Measurements from ENCODE around the gene MYO3B. TPM values are rescaled to one million over a fixed set of nuclear protein-coding genes. Genes with fewer than 3 reads are reported as not detected.
"Not testable (repeated sequence)": the region's sequence is repeated elsewhere in the genome, so short reads cannot be mapped to it uniquely, and the experiment has no call there.

The MYO3B gene
- total RNA-seq, 1 experiment from 2014 or later: 0.04 TPM

DNA sequence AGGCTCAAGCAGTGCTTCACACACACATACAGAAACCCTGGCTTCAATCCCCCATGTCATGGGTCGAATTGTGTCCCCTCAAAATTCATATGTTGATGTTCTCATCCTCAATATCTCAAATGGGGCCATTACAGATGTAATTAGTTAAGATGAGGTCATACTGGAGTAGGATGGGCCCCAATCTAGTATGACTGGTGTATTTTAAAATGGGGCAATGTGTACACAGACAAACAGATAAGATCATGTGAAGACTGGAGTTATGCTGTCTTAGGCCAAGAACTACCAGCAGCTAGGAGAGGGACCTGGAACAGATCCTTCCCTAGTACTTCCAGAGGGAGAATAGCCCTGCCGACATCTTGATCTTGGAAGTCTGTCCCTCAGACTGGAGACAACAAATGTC is 167.7 kb downstream of the MYO3B start:
- H3K27ac ChIP-seq: no peak overlapping the region
- H3K4me1 ChIP-seq: no peaks in the 10 kb centered on the region
- DNase-seq: no peak
- H3K4me3 ChIP-seq: no peak overlapping the region
- H3K9me3 ChIP-seq (replicated peaks): no peaks in the 10 kb centered on the region
- H3K27me3 ChIP-seq: no peaks in the 10 kb centered on the region
- no peaks in the 10 kb centered on the region for H3K36me3 ChIP-seq

DNA sequence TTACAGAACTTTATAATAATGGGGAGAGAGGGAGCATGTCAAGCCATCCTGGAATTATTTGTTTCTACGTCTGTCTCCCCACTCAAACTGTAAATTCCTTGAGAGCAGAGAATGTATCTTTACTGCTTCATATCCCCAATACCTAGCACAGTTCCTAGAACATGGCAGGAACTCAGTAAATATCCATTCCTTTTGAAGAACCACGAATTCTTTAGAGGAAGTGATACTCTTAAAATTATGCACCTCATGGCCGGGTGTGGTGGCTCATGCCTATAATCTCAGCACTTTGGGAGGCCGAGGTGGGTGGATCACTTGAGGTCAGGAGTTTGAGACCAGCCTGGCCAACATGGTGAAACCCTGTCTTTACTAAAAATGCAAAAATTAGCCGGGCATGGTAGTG is 171.3 kb downstream of the MYO3B start:
- H3K36me3 ChIP-seq; H3K4me3 ChIP-seq; H3K27me3 ChIP-seq; H3K27ac ChIP-seq; DNase-seq; H3K4me1 ChIP-seq; H3K9me3 ChIP-seq (replicated peaks): not testable (repeated sequence)

DNA sequence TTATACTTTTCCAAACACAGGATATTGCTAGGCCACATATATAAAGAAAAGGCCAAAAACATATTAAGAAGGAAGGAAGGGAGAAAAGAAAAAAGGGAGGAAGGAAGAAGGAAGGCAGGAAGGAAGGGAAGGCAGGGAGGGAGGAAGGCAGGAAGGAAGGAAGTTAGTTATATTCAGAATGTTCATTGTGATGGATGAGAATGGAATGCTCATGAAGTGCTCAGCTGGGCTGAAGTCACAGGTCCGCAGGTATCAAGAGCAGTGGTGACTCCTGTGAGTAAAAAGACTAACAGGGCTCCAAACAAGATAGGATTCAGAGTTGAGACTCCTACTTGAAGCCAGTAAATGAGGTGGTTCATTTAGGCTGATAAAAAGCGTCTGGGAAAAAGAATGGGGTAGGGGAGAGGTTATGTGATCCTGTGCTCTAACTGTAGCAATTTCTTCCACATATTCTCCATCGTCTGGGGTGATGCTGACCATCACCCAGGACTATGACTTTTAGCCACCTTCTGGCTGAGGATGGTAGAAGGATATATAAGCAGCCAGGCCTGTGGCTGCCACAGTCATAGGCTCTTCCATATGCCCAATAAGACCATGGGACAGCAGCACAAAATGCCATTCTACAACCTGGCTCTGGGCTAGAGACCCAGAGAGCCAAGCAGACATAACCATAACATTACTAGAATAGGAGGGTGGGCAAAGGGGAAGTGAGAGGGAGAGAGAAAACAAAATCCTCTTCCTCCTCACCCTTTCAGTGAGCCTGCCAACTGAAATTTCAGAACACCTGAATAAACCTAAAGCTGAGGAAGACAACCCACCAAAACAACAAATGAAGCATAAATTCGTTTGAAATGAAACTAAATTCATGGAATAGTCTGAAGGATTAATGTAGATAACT is 173.2 kb downstream of the MYO3B start:
- Histone ChIP-seq H3K4me3 (no peak overlapping the region), H3K9me3 (replicated peaks) (no peaks in the 10 kb centered on the region), H3K27ac (no peak overlapping the region), H3K27me3 (no peaks in the 10 kb centered on the region), H3K36me3 (no peaks in the 10 kb centered on the region), H3K4me1 (peaks cover 3% of the 10 kb centered on the region; the same call in 1 of the 2 replicates)
- DNase-seq: no peak

DNA sequence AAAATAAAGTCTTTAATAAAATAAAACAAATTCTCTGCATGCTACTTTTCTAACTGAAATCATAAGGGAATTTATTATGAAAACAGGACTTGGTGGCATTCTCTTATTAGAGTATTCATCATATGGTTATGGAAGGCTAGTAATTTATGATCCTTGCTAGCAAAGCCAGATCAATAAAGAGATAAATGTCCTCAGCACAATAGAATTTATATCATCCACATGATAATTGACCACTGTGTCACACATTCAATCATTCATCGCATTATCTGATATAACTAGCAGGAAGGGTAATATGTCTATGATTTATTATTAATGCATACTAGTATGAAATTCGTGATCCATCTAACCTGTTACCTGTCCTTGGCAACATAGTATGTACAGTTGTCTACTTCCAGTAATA is 175.8 kb downstream of the MYO3B start:
- Histone ChIP-seq H3K4me1 (peaks cover 3% of the 10 kb centered on the region; the same call in 1 of the 2 replicates), H3K4me3 (no peak overlapping the region), H3K36me3 (no peaks in the 10 kb centered on the region), H3K9me3 (replicated peaks) (no peaks in the 10 kb centered on the region), H3K27ac (no peak overlapping the region), H3K27me3 (no peaks in the 10 kb centered on the region)
- DNase-seq: no peak

DNA sequence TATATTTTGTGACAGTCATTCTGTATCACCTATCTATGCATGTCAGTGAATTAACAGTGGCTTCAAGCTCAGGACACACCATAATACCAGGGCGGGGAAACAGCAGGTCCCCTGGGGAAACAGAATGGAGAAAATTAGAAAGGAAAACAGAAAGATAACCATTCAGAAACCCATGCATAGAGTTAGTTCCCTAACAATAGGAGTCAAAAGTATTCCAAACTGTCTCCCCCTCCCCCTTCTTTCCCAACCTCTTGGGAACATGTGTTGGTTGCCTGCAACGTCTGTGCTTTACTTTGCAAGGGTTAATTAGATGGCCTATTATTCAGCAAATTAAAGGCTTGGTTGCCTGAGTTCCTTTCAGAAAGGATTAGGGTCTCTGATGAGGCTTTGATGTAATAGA is 176.4 kb downstream of the MYO3B start:
- no peaks in the 10 kb centered on the region for H3K36me3 ChIP-seq
- no peak for DNase-seq
- peaks cover 3% of the 10 kb centered on the region; the same call in 1 of the 2 replicates for H3K4me1 ChIP-seq
- H3K27ac ChIP-seq: no peak overlapping the region
- no peaks in the 10 kb centered on the region for H3K9me3 ChIP-seq (replicated peaks)
- H3K27me3 ChIP-seq: no peaks in the 10 kb centered on the region
- no peak overlapping the region for H3K4me3 ChIP-seq

DNA sequence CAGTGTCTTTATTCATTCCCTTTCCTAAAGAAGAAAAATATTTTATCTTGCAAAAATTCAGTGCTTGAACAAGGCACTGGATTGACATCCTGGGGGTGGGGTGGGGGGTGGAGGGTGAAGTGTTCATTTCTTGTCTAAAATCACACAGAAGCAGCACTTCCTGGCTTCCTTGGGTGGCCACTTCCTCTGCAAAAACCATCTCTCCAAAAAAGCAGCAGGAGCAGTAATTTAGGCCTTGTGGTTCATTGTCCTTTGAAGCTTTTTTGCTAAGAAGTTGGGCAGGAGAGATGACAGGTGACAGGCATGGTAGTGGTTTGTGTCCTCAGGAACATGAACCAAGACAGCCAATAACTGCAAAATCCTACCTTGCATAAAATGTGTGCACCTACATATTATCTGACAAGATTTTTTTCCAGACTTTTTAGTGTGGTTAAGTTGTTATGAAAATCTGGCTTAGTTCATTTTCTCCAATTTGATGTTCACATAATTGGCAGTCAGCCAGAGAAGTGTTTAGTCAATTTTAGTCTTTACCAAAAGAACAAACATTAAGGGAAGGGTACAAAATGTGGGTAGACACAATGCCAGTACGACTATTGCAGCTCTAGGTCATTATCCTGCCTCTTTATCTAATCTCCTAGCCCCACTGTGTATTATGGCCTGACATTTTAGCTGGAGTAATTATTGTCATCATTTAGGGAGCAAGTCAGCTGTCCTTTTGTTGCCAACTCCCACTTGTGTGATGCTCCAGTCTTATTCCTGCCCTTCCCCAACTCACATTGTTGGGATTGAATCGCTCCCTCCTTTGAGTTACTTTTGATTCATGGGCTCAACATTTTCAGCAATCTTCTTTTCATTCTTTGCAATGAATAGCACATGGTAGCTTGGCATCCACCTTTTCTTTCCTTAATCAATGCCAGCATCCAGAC is 177.2 kb downstream of the MYO3B start:
- DNase-seq: no peak
- H3K4me3 ChIP-seq: no peak overlapping the region
- no peaks in the 10 kb centered on the region for H3K27me3 ChIP-seq
- peaks cover 3% of the 10 kb centered on the region; the same call in 1 of the 2 replicates for H3K4me1 ChIP-seq
- no peaks in the 10 kb centered on the region for H3K36me3 ChIP-seq
- no peak overlapping the region for H3K27ac ChIP-seq
- H3K9me3 ChIP-seq (replicated peaks): no peaks in the 10 kb centered on the region

DNA sequence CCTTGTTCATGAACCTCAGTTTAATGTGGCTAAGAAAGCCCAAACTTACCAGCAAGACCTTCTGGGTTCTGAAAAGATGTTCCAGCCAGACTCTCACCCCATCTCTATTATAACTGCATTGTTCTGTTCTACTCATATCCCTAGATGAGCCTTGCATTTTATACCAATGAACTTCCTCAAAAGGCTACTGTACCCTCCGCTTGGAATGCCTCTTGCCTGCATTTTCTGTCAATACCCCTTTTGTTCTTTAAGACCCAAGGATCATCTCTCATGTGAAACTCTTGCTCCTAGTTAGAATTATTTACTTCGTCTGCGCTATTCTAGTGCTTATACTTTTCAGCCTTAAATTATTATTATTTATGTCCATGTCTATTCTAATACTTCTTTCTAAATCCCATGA is 181.5 kb downstream of the MYO3B start:
- Histone ChIP-seq H3K36me3 (no peaks in the 10 kb centered on the region), H3K4me1 (peaks cover 3% of the 10 kb centered on the region; the same call in 1 of the 2 replicates), H3K4me3 (no peak overlapping the region), H3K27me3 (no peaks in the 10 kb centered on the region), H3K9me3 (replicated peaks) (no peaks in the 10 kb centered on the region), H3K27ac (no peak overlapping the region)
- DNase-seq: no peak

DNA sequence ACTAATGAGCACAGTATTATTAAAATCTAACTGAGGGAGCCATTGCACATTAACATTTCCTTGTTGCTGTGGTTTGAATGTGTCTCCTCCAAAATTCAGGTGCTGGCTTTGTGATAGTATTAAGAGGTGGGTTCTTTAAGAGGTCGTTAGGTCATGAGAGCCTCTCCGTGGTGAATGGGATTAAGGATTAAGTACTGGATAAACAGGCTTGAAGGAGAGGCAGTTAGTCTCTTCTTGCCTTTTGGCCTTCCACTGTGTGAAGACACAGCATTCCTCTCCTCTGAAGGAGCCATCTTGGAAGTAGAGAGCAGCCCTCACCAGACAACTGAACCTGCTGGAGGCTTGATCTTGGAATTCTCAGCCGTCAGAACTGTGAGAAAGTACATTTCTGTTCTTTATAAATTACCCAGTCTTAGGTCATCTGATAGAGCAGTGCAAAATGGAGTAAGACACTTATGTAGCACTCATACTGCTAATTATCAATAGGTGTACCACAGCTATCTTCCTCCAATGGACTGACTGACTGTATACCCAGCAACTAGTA is 182.7 kb downstream of the MYO3B start:
- Histone ChIP-seq H3K4me3 (no peak overlapping the region), H3K27me3 (no peaks in the 10 kb centered on the region), H3K9me3 (replicated peaks) (no peaks in the 10 kb centered on the region), H3K27ac (no peak overlapping the region), H3K36me3 (no peaks in the 10 kb centered on the region), H3K4me1 (no peaks in the 10 kb centered on the region)
- no peak for DNase-seq

DNA sequence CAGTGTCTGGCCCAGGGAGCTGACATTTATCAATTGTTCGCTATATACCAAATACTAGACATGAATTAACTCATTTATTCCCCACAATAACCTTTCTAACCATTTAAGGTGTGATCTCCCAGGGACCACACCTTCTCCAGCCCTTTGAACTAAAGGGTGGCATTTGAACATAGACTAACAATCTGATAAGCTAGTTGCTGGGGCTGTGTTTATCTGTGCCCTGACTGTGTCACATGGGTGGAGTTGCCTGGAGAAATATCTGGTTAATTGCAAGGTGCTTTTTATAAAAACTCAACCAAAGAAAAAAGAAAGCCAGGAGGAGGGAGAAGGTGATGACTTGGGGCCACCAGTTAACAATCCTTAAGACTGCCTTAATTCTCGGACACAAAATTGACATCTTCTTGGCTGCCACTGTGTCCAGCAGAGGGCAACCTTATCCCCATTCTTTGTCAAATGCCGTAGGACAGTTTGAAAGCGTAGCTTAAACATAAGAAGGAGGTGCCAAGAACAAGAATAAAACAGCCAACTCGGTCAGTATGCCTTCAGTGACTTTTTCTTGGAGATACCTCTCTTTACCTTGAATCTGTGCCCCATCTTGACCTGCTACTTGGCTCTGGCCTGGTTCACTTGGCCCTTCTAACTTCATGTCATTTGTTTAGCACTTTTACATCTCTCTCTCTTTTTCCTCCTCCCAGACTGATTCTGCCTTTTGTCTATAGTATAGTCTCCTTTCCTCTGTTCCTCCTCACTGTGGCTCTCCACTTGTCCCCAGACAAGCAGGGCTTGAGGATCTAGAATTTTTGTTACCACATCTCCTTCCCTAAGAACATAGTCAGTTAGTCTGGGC is 183.4 kb downstream of the MYO3B start:
- Histone ChIP-seq H3K27me3 (no peaks in the 10 kb centered on the region), H3K36me3 (no peaks in the 10 kb centered on the region), H3K27ac (no peak overlapping the region), H3K4me3 (no peak overlapping the region), H3K4me1 (no peaks in the 10 kb centered on the region), H3K9me3 (replicated peaks) (no peaks in the 10 kb centered on the region)
- DNase-seq: peak; percentile 47 to 75

DNA sequence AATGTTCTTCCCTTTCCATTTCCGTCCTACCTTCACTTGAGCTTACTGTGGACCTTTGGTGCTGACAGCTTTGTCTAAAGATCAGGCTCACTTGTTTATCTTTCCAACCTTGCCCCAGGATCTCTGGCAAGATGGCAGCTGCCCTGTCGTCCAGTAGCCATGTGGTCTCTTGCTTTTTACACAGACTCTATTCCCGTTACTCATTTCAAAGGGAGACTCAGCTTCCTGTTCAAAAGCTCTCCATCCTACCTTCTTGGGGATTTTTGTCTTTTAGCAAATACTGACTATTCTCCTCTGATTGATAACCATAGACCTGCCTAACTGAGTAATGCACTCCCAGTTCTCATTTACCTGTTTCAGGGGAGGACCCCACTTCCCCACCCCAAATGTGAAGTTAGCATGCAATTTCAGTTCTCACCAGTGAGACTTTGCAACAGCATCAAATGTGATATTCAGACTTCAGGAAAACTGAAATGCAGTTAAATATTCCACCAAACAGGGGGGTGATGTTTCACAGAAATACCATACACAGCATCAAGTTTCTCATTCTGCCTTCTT is 184.4 kb downstream of the MYO3B start:
- no peaks in the 10 kb centered on the region for H3K36me3 ChIP-seq
- no peaks in the 10 kb centered on the region for H3K4me1 ChIP-seq
- no peak overlapping the region for H3K27ac ChIP-seq
- no peak for DNase-seq
- H3K4me3 ChIP-seq: no peak overlapping the region
- no peaks in the 10 kb centered on the region for H3K27me3 ChIP-seq
- H3K9me3 ChIP-seq (replicated peaks): no peaks in the 10 kb centered on the region

DNA sequence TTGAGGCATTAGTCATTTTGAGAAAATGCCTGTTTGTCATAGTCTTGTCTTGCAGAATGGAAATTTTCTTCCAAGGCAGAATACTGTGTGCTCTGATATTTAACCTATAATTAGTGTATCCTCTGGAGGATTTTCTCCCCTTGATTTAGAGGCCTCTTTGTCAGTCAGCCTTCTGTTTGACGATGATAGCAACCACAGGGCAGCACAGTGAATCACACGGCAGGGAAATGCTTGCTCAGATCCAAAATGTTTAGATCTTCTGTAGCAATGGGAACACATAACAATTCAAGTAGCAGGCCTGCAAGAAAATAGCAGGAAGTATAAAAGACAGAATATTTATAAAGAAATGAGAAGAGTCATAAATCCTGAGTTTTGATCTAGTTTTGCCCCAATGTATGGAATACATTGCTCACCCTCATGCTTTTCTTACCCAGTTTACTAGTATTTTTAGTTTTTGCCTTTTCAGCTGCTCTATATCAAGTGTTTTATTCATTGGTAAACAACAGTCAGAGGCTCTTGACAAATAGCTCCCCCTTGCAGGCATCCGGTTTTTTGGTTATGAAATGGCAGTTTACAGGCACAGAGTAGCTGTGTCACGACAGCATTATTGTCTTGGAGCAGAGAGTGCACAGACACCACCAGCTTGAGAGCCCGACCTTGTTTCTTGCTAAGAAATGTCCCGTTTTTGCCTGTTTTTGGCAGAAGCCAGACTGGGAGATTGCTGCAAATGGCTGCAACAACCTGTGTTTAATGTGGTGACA is 185.1 kb downstream of the MYO3B start:
- DNase-seq: no peak
- H3K9me3 ChIP-seq (replicated peaks): no peaks in the 10 kb centered on the region
- H3K27me3 ChIP-seq: no peaks in the 10 kb centered on the region
- H3K36me3 ChIP-seq: no peaks in the 10 kb centered on the region
- no peak overlapping the region for H3K27ac ChIP-seq
- no peaks in the 10 kb centered on the region for H3K4me1 ChIP-seq
- H3K4me3 ChIP-seq: no peak overlapping the region

DNA sequence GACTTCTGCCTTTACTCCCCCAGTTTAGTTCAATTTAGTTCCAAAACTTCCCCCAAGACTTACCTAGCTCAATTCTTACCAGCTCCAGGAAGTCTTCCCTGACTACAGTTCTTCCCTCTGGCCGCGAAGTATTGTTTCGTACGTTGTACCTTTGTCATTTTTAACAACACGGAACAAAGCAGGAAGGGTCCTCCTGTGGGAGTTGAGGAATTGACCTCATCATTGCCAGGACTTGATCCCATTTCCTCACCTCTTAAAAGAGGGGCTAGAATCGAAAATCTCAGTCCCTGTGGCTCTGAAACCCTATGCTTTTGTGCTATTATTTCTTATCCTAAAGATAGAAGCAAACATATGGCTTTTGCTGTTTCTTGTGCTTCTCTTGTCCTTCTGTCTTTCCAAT is 187.1 kb downstream of the MYO3B start:
- H3K27me3 ChIP-seq: no peaks in the 10 kb centered on the region
- no peak for DNase-seq

DNA sequence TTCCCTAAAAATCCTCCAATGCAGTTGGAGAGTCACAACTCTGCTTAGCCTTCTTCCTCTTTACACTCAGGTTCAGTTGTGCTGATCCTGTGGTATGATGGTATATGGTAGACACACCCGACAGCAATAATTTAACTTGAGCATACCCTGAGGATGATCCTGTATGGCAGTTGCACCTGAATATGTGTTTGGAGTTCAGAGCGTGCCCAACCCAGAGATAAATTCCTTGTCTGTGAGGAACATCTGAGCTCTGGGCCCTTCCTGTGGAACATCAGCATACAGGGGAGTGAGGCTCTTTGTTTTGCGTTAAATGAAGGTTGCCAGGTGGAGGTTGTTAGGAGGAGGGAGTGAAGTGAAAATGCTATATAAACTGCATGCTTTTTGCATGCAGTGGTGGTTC is 187.7 kb downstream of the MYO3B start:
- Histone ChIP-seq H3K9me3 (replicated peaks) (no peaks in the 10 kb centered on the region), H3K4me3 (no peak overlapping the region), H3K4me1 (no peaks in the 10 kb centered on the region), H3K27me3 (no peaks in the 10 kb centered on the region), H3K27ac (no peak overlapping the region), H3K36me3 (no peaks in the 10 kb centered on the region)
- DNase-seq: no peak

More for the DNA sequence above, 187.1 kb downstream of the MYO3B start:
- Histone ChIP-seq H3K9me3 (replicated peaks) (no peaks in the 10 kb centered on the region), H3K27ac (no peak overlapping the region), H3K4me1 (no peaks in the 10 kb centered on the region), H3K36me3 (no peaks in the 10 kb centered on the region), H3K4me3 (no peak overlapping the region)
